GM21526 (cell line): ENCODE measurements around the gene SNAI1.

Source experiments
- ATAC-seq: cut with Tn5 transposase; IDR thresholded peaks from one replicate; pipeline ENCODE4 v1.9.1; 2021; ENCODE audit warnings: moderate library complexity; ENCODE audit not compliant: unreplicated experiment, low FRiP score

Gene SNAI1

GRCh38 chr20:50032955-50033666, 50.3 kb downstream of the SNAI1 start:
- no peak for ATAC-seq

- ATAC-seq: no peak
These were observed 51.9 kb downstream of the SNAI1 start for GRCh38 chr20:50034567-50035180.

- ATAC-seq: no peak
These were observed 53.9 kb downstream of the SNAI1 start for GRCh38 chr20:50036703-50037102.

- ATAC-seq: no peak
These were observed 54.3 kb downstream of the SNAI1 start for GRCh38 chr20:50037123-50037522.

- no peak for ATAC-seq
These were observed 54.8 kb downstream of the SNAI1 start for GRCh38 chr20:50037575-50037974.

GRCh38 chr20:50038169-50038568, 55.4 kb downstream of the SNAI1 start:
- ATAC-seq: no peak
